Skeletal muscle tissue (tissue), 4 donors: ENCODE measurements around the gene FDX2. TPM values are rescaled to one million over a fixed set of nuclear protein-coding genes. Genes with fewer than 3 reads are reported as not detected.
A peak's percentile ranks its signal among the peaks of the same experiment; 100 is the strongest.
"Not testable (repeated sequence)": the region's sequence is repeated elsewhere in the genome, so short reads cannot be mapped to it uniquely, and the experiment has no call there.

Source experiments
- H3K27ac ChIP-seq: one replicate; pipeline ENCODE4 v1.7.0; 2013; ENCODE audit warnings: mild to moderate bottlenecking, low read depth, low read length, inconsistent platforms
- H3K27me3 ChIP-seq, 3 donors: one replicate each; pipeline ENCODE4 v1.7.0; 2013; ENCODE audit warnings: low read length in 3 of 3; ENCODE audit not compliant: control insufficient read depth in 3 of 3, insufficient read depth in 3 of 3
- H3K36me3 ChIP-seq, 3 donors: one replicate each; pipeline ENCODE4 v1.7.0; 2013; ENCODE audit warnings: low read length in 3 of 3; ENCODE audit not compliant: control insufficient read depth in 3 of 3, insufficient read depth in 3 of 3
- H3K4me1 ChIP-seq, 3 donors: one replicate each; pipeline ENCODE4 v1.7.0; 2013; ENCODE audit warnings: low read length in 3 of 3, mild to moderate bottlenecking in 3 of 3; ENCODE audit not compliant: control insufficient read depth in 3 of 3, insufficient read depth in 3 of 3
- H3K4me3 ChIP-seq, 3 donors: one replicate each; pipeline ENCODE4 v1.7.0; 2013; ENCODE audit warnings: low read length in 3 of 3
- H3K9ac ChIP-seq, 3 donors: one replicate each; pipeline ENCODE4 v1.7.0; 2013; ENCODE audit warnings: low read length in 3 of 3, mild to moderate bottlenecking in 3 of 3, moderate library complexity in 2 of 3, low read depth in 1 of 3
- H3K9me3 ChIP-seq, 3 donors: one replicate each; pipeline ENCODE4 v1.7.0; 2013; ENCODE audit warnings: low read length in 3 of 3; ENCODE audit not compliant: control insufficient read depth in 3 of 3
- total RNA-seq: library from RNA; depleted of rRNA; stranded (reverse); fragments of >200 nt; gene quantifications from one replicate; pipeline ENCODE4 v1.2.3, GENCODE V29; 2014
- donor health status: Osteomylitis.

The FDX2 gene
- total RNA-seq, 1 donor from 2014 or later: 5.7 TPM

DNA sequence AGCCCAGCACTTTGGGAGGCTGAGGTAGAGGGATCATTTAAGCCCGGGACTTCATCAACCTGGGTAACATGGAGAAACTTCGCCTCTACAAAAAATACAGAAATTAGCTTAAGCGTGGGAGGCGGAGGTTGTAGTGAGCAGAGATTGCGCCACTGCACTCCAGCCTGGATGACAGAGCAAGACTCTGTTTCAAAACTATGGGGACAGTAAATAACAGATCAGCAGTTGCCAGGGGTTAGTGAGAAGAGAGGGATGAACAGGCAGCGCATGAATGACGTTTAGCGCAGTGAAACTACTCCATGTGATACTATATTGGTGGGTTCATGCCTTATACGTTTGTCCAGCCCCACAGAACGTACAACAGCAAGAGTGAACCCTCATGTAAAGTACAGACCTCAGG is 30.7 kb upstream of the FDX2 start:
- H3K4me1 ChIP-seq: no peaks in the 10 kb centered on the region
- no peaks in the 10 kb centered on the region for H3K27me3 ChIP-seq
- no peaks in the 10 kb centered on the region for H3K9me3 ChIP-seq
- H3K9ac ChIP-seq: no peak overlapping the region
- H3K4me3 ChIP-seq: no peak overlapping the region
- peaks cover 7 to 10% (median 8%) of the 10 kb centered on the region in 3 donors for H3K36me3 ChIP-seq
- H3K27ac ChIP-seq: no peak overlapping the region

DNA sequence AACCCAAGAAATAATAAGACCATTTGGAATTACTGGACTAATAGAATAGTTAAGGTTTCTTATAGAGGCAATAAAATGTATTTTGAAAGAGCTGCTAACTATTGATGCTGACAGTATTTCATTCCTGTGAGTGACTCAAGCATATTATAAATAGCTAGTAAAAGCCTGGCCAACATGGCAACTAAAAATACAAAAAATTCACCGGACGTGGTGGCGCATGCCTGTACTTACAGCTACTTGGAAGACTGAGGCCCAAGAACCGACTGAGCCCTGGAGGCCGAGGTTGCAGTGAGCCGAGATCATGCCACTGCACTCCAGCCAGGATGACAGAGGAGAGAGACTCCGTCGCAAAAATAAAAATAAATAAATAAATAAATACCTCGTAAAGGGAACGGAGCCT is 29.0 kb upstream of the FDX2 start:
- no peaks in the 10 kb centered on the region for H3K27me3 ChIP-seq
- H3K9me3 ChIP-seq: no peaks in the 10 kb centered on the region
- H3K27ac ChIP-seq: no peak overlapping the region
- H3K9ac ChIP-seq: no peak overlapping the region
- peaks cover 0 to 2% (median 0%) of the 10 kb centered on the region in 3 donors for H3K36me3 ChIP-seq
- no peak overlapping the region for H3K4me3 ChIP-seq
- H3K4me1 ChIP-seq: no peaks in the 10 kb centered on the region

GRCh38 chr19:10343495-10343894 is 27.7 kb upstream of the FDX2 start:
- Histone ChIP-seq H3K9ac (no peak overlapping the region), H3K27me3 (no peaks in the 10 kb centered on the region), H3K36me3 (no peaks in the 10 kb centered on the region), H3K4me3 (no peak overlapping the region), H3K9me3 (no peaks in the 10 kb centered on the region), H3K27ac (no peak overlapping the region), H3K4me1 (no peaks in the 10 kb centered on the region)

DNA sequence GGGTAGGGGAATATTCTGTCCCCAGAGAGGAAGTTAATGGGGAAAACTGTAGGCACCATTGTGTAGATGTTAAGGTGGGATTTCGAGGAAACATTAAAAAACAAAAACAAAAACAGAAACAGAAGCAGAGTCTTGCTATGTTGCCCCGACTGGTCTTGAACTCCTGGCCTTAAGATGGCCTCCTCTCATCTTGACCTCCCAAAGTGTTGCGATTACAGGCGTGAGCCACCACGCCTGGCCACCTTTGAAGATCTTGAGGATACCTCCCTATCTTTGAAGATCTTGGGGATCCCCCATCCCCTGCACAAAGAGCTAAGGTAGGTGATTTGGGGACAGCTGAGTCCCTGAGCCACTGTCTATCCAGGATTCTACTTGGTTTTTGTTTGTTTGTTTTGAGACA is 24.2 kb upstream of the FDX2 start:
- Histone ChIP-seq H3K27me3 (no peaks in the 10 kb centered on the region), H3K9me3 (no peaks in the 10 kb centered on the region), H3K4me3 (no peak overlapping the region), H3K9ac (no peak overlapping the region), H3K27ac (no peak overlapping the region), H3K36me3 (no peaks in the 10 kb centered on the region), H3K4me1 (peaks cover 0 to 2% (median 0%) of the 10 kb centered on the region in 3 donors)

DNA sequence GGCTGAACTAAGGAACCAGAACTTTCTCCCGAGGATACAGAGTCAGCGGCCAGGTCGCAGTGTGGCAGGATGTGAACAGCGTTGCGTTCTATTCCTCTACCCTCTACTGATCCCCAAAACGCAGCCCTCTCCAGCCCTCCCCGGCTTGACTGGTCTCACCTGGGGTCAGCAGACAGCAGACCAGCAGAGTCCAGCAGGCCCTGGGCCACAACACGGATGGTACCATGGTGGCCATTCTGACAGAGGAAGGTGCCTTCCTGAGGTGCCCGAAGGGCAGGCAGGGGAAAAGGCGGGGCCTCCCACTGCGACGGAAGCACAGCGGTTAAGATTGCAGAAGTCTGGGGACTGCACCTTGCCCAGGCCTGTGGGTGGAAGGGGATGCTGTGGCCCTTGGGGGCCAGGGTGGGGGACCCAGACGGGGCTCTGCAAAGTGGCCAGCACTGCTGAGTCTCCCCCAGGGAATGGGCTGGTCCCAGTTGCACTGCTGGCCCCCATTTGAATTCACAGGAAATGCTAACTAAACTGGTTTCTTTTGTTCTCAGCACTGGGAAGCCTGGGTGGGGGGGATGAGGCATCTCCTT is 23.7 kb upstream of the FDX2 start, which contains the start of gene ICAM3:
TSS of gene ICAM3 (minus strand) at position 245 of the 581 bp plus-strand sequence. CDS start at position 235, 10 bp downstream.
- no peak within 1 kb of the TSS for H3K27ac ChIP-seq

GRCh38 chr19:10338940-10339339 is 23.1 kb upstream of the FDX2 start:
- H3K27me3 ChIP-seq: no peaks in the 10 kb centered on the region
- H3K4me1 ChIP-seq: peaks cover 7 to 12% (median 8%) of the 10 kb centered on the region in 3 donors
- H3K36me3 ChIP-seq: no peaks in the 10 kb centered on the region
- H3K4me3 ChIP-seq: peak overlapping the region in 1 of 3 donors; percentile 14
- H3K27ac ChIP-seq: no peak overlapping the region
- H3K9ac ChIP-seq: no peak overlapping the region
- H3K9me3 ChIP-seq: no peaks in the 10 kb centered on the region

More for the DNA sequence above, 23.7 kb upstream of the FDX2 start, which contains the start of gene ICAM3:
- peaks cover 2 to 7% (median 3%) of the 10 kb centered on the region in 3 donors for H3K4me1 ChIP-seq
- H3K27me3 ChIP-seq: no peaks in the 10 kb centered on the region
- H3K4me3 ChIP-seq: peak within 1 kb of the TSS in 1 of 3 donors; percentile 14
- no peak within 1 kb of the TSS for H3K9ac ChIP-seq
- H3K36me3 ChIP-seq: no peaks in the 10 kb centered on the region
- no peaks in the 10 kb centered on the region for H3K9me3 ChIP-seq

DNA sequence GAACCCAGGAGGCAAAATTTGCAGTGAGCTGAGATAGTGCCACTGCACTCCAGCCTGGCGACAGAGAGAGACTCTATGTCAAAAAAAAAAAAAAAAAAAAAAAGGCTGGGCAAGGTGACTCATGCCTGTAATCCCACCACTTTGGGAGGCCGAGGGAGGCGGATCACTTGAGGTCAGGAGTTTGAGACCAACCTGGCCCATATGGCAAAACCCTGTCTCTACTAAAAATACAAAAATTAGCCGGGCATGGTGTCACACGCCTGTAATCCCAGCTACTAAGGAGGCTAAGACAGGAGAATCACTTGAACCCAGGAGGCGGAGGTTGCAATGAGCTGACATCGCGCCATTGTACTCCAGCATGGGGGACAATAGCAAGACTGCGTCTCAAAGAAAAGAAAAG is 20.9 kb upstream of the FDX2 start:
- not testable (repeated sequence) for H3K36me3 ChIP-seq, H3K27me3 ChIP-seq, H3K9ac ChIP-seq, H3K27ac ChIP-seq, H3K9me3 ChIP-seq, H3K4me3 ChIP-seq
- H3K4me1 ChIP-seq: peaks cover 21 to 32% (median 23%) of the 10 kb centered on the region in 3 donors

GRCh38 chr19:10335352-10335985 is 19.7 kb upstream of the FDX2 start:
- Histone ChIP-seq H3K4me3 (peak overlapping the region in 2 of 3 donors; percentile 92 to 96), H3K27me3 (no peaks in the 10 kb centered on the region), H3K9me3 (no peaks in the 10 kb centered on the region), H3K27ac (no peak overlapping the region), H3K9ac (peak overlapping the region in 1 of 3 donors; percentile 87), H3K4me1 (peaks cover 21 to 34% (median 24%) of the 10 kb centered on the region in 3 donors), H3K36me3 (peaks cover 0 to 1% (median under 1%) of the 10 kb centered on the region in 3 donors)

DNA sequence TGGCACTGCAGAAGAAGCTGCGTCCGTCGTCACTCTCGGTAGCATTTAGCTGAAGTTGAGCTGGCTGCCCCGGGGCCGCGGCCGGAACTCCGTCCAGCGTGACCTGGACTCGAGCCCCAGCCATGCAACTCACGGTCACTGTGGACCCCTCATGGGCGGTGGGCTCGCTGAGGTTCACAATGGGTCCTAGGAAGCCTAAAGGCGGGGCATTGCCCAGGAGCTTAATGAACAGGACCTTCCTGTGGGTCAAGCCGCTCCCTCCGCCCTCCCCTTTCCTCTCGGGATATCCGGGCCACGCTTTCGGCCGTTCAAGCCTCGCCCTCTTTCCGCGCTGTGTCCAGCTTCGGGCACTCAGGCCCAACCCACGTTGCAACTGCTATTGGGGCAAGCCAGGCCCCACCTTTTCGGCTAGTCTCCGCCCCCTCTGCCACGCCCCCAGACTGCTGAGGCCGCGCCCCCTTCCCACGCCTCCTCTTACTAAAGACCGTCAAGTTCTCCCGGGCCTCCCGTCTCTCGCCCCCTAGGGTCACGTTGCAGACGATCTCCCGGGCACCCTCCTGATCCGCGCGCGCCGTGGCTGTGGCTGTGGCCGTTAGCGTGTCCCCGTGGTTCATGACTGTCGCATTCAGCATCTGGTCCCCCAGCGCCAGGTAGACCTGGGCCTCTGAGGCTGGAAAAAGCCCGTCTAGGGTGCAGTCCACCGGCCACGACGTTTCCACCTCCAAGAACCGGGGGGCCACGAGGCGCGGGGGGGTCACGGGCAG is 19.0 kb upstream of the FDX2 start:
- peaks cover 3 to 6% (median 6%) of the 10 kb centered on the region in 3 donors for H3K36me3 ChIP-seq
- peak overlapping the region; percentile 62 for H3K27ac ChIP-seq
- H3K4me3 ChIP-seq: peak overlapping the region; percentile 70 to 96 (median 92)
- no peaks in the 10 kb centered on the region for H3K9me3 ChIP-seq
- no peaks in the 10 kb centered on the region for H3K27me3 ChIP-seq
- peak overlapping the region; percentile 63 to 87 (median 68) for H3K9ac ChIP-seq
- H3K4me1 ChIP-seq: peaks cover 21 to 34% (median 24%) of the 10 kb centered on the region in 3 donors
